HFF-Myc (cell line): Measurements from ENCODE around the gene SDK2.

ENCODE experiments used
- DNase-seq: peaks from one replicate; pipeline ENCODE4 v3.0.0-alpha.2; 2011; ENCODE audit warnings: low read depth; ENCODE audit errors: extremely low read depth
- H3K4me3 ChIP-seq: replicated peaks from 2 replicates; pipeline ENCODE4 v1.5.1; 2011; ENCODE audit warnings: low read depth, mild to moderate bottlenecking, control low read depth, low read length
- TF ChIP-seq, protein P1 (sequence below): IDR thresholded peaks from 2 replicates; pipeline ENCODE4 v1.5.1; 2012; ENCODE audit warnings: mild to moderate bottlenecking, low read depth, low read length, control low read depth; ENCODE audit errors: missing control alignments

SDK2 gene

DNA sequence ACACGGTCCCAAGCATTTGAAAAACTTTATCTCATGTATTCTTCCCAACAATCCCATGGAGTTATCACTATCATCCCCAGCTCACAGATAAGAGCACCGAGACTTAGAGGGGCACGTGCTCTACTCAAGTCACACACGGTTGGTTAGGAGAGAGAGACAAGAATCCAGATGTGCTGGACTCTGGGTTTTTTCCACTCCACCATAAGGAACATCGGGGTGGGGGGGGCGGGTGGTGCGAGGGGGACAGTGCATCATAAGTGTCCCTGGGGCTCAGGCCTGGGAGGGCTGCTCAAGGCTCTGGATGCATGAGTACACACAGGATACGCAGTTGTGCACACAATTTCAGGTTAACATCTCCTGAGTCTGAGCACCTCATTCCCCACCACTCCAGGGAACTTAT is 339.8 kb downstream of the SDK2 start:
- DNase-seq, result no peak
- H3K4me3 ChIP-seq, result peak overlapping the region; percentile 41
- TF ChIP-seq, protein P1, sequence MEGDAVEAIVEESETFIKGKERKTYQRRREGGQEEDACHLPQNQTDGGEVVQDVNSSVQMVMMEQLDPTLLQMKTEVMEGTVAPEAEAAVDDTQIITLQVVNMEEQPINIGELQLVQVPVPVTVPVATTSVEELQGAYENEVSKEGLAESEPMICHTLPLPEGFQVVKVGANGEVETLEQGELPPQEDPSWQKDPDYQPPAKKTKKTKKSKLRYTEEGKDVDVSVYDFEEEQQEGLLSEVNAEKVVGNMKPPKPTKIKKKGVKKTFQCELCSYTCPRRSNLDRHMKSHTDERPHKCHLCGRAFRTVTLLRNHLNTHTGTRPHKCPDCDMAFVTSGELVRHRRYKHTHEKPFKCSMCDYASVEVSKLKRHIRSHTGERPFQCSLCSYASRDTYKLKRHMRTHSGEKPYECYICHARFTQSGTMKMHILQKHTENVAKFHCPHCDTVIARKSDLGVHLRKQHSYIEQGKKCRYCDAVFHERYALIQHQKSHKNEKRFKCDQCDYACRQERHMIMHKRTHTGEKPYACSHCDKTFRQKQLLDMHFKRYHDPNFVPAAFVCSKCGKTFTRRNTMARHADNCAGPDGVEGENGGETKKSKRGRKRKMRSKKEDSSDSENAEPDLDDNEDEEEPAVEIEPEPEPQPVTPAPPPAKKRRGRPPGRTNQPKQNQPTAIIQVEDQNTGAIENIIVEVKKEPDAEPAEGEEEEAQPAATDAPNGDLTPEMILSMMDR, result no peak

DNA sequence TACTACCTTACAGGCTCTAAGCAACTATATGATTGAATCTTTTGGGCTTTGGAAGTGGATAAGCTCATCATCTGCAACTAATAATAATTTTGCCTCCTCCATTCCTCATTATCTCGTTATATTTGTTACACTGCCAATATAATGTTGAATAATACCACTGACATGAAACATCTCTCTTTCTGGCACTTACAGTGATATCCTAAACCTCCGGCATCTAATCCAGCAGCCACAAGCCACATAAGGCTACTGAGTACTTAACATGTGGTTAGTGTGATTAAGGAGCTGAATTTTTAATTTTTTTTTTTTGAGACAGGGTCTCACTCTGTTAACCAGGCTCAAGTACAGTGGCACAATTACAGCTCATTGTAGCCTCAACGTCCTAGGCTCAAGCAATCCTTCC is 342.1 kb downstream of the SDK2 start:
- no peak overlapping the region for H3K4me3 ChIP-seq
- TF ChIP-seq, protein P1, result no peak
- no peak for DNase-seq

DNA sequence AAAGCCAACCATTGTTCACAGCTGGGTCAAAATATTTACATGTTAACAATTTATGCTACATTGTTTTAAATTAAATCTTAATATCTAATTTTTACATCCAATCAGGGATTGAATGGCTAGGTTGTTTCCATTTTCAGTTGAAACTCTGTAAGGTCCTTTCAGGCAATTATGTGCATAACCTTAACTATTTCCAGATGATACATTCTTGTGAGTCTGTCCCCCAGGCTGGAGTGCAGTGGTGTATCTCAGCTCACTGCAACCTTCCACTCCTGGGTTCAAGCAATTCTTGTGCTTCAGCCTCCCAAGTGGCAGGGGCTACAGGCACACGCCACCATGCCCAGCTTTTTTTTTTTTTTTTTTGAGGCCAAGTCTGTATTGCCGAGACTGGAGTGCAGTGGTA is 342.9 kb downstream of the SDK2 start:
- TF ChIP-seq, protein P1, result no peak
- no peak for DNase-seq
- no peak overlapping the region for H3K4me3 ChIP-seq

DNA sequence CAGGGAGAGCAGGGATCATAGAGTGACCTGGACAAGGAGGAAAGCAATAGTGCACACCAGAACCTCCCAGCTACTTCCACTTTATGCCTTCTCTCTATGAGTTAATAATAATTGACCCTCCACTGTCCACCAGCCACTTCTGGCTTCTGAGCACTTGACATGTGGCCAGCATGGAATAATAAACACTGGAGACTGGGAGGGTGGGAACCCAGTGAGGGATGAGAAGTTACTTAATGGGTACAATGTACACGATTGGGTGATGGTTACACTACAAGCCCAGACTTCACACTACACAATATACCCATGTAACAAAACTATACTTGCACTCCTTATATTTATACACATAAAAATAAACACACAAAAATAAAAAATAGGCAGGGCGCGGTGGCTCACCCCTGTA is 343.9 kb downstream of the SDK2 start:
- no peak overlapping the region for H3K4me3 ChIP-seq
- TF ChIP-seq, protein P1, result no peak
- no peak for DNase-seq

DNA sequence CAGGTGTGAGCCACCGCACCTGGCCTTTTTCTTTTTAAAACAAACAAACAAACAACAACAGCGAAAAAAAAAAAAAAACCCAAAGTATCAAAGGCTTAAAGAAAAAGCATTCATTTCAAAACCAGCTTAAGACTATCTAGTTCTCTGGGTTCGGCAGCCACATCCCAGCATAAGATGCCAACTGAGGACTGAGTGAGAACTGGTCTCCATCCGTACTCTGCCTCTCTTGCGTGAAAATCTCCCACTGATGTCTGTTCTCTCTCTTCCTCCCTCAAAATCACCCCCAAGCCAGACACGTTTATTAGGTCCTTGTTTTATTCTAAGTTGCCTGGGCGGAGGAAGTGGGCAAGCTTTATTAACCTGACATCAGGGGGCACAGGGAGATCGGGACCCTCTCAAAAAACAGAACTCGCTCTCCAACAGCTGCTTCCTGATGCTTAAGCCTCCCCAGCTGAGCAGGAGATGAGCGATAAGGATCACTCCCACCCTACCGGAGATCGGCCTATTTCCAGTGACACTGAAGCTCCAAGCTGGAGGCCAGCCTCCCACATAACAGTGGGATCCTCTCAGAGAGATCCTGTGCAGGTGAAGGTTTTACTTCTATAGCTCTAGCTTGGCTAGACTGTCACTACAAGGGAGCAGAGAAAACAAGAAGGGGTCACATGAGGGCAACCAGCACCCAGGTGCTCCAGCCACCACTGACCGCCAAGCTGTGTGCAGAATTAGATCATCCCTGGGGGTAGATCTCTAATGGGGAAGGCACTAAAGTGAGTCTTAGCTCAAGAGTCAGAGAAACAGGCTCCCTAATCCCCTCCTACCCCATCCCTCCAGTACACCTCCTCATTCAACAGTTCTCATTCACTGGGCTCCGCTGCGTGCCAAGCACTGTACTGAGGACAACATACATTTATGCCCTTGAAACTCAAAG is 346.0 kb downstream of the SDK2 start:
- TF ChIP-seq, protein P1, result no peak
- no peak for DNase-seq
- H3K4me3 ChIP-seq, result no peak overlapping the region

DNA sequence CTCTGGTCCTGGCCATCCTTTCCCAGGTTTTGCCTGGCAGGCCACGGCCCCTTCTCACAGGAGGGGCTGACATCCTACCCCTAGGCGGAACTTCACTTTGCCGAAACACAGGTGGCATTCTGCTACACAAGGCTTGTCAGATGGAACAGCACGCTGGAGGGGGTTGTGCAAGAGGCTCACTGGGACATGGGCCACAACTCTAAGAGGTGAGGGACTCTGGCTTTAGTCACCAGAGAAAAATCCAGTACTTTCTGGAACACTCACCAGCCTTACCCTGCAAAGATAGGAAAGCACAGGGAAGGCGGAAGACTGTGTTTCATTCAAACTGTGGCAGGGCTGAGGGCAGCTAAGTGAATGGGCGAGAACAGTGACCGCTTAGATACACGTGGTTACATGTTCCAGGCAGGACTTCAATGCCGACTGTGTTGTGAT is 350.7 kb downstream of the SDK2 start:
- TF ChIP-seq, protein P1, result no peak
- no peak for DNase-seq
- H3K4me3 ChIP-seq, result no peak overlapping the region
